NCI-H2171 treated with DMSO at 0.1 percent for 48 hours (cell line): ENCODE measurements around the gene ADAM12.
A peak's percentile ranks its signal among the peaks of the same experiment; 100 is the strongest.

ENCODE experiments used
- DNase-seq: peaks from one replicate; lab custom pipeline; 2025; lab: John Stamatoyannopoulos, UW

Gene ADAM12

DNA sequence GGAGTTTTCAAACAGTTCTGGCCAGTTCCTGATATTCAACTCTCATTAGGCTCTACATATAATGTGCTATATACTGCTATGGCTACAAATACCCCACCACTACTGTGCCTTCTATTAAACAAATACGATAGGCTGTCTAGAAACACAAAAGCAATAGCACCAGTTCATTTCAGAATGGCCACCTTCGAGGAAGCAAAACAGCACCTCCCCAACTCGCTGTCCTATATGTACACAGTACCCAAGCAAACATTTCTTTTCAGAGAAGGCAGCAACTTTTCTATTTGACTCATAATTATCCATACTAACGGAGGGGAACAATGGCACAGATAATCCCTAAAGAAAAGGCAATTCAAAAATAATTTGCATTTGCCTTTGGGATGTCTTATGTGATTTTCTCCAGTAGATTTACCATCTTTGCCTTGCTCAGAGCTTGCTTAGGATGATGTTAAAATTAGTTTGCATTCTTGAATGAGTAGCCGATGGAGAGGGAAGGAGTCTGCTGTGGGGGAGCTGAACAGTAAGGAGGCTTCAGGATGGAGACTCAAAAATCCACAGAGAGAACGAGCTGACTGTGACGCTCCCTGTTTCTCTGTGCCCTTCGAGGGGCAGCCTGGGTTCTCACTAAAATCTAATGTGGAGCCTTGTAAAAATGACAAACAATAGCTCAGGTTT lies 273.3 kb downstream of the ADAM12 start:
- no peak for DNase-seq

DNA sequence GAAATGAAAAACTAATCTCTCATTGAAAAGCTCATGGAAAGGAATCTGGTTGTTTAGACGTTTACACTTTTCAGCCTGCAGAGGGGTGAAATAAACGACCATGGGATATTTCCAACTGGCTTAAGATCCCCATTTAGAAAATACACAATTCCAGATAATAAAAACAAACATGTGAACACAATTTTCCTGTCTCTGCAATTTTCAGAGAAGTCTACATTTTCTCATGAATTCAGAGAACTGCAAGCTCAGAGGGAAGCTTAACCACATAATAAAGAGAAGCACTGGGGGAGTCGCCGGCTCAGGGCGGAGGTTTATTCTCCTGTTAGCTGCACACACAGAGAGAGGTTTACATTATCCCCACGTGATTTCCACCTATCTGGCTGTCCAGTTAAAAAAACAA lies 276.8 kb downstream of the ADAM12 start:
- DNase-seq: no peak

DNA sequence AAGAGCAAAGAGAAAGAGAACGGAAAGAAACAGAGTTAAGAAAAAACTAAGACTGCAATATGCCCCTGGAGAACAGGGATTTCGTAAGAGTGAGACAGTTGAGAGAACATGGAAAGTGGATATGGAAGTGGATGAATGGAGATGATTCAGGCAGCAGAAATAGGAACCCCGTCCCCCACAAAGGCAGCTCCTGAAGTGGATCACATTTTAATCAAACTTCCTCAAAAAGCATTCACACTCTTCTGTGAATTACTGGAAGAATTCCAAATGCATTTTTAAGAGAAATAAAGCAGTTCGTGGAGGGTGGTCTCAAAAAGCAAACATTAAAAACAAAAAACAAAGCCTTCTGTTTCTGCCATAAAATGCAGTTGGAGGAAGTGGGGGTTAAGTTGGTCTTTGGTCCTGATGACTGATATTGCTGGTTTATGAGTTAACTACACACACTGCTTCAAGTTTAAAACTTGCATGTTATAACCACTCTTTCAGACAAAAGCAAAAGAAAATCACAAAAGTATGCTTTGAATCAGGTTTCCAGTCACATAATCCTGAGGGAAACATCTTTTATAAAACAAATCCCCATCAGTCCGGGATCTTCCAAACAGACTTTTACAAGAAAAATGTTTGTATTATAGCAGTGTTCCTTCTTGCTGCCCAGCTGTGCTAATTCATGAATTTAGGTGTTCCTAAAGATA lies 277.6 kb downstream of the ADAM12 start:
- DNase-seq: no peak

DNA sequence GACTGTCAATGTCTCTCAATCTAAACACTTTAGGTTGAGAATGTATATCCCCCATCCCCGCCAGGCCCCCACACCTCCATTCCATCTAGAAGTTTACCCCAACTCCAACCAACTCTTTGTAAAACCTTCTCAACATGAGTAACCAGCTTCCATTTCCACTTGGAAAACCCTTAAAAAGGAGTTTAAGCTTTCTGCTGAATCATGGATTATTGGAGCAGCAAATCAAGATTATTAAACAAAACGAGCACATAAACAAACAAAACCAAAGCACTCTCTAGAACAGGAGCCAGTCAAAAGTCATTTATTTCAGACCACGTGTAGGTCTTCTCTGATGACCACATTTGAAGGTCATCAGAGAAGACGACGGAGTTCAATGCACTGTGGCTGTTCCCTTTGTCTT lies 278.4 kb downstream of the ADAM12 start:
- no peak for DNase-seq

DNA sequence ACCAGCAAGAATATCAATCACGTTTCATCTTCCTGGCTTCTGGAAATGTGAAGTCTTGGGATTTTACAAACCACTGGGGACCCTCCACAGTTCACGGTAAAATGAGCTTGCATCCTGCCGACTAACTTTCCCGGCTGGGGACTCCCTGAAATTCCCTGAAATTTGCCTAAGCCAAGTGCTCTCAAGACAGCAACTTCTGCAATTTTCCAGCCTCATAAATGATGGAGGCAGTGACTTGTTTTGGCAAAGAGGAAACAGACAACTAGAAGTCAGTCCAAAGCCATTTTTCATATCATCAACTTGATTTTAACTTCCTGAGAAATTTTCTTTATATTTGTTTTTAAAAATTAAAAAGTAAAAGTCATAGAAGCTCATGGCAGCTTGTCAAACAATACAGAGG lies 279.6 kb downstream of the ADAM12 start:
- DNase-seq: no peak

DNA sequence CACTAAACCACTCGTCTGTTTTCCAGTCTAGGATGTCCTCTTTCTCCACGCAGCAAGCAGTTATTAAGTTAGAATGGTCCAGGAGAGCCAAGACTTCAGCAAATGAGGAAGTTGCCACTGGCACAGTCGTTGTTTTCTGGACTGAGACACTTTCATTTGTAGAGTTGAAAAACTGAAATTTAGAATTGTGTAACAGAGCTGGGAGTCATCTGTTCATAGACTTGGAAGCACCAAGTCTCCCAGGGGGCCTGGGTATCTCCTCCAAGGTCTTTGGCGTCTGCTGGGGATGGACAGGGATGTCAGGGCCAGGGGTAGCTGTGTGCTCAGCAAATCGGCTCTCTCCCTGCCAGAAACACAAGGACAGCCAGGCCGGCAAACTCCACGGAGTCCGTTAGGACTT lies 283.5 kb downstream of the ADAM12 start:
- no peak for DNase-seq

DNA sequence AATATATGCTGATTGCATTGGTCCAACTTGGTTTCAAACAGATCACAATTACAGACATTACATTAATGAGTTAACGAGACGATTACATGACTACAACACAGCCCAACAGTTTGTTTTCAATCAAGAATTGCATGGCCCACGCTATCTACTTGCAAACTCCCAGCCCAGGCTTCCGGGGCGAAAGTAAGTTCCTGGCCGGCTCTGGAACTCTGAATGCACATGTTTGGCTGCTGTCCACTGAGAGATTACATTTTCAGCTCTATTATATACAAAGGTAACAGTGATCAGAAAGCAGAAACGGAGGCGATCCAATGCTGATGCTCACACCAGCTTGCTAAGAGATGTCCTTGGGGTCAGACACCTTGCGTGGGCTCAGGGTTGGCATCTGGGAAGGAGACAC lies 285.6 kb downstream of the ADAM12 start:
- no peak for DNase-seq

DNA sequence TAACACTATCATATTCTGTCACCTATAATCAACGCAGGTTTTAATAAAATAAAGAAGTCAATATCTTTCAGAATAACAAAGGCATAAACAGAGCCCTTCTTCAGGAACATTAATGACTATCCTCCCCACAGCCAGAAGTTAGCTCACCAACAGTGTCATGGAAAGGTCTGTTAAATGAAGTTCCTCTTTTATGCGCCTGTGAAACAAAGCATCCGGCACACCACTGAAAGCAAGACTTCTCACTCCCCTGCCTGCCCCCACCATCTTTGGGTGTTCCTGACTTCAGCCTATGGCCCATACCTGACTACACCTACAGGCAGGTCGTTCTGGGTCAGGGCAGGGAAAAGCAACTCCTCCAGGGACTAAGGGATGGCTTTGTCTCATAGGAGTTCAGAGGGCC lies 286.5 kb downstream of the ADAM12 start:
- no peak for DNase-seq

DNA sequence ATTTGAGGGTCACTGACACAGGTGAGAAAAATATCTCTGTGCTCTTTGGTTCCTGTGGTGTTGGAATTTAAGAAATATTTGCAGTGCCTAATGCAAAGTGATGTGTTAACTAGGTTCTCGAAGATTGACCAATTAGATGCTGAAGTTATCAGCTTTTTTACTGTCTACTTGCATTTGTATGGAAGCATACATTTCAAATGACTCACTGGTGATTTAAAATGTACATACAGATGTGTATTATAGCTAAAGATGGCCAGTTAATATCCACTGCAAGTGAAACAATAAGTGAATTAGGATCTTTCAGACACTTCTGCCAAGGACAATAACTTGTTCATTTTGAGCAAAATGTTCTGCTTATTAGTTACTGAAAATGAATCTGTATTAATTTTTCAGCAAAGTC lies 287.0 kb downstream of the ADAM12 start:
- no peak for DNase-seq

DNA sequence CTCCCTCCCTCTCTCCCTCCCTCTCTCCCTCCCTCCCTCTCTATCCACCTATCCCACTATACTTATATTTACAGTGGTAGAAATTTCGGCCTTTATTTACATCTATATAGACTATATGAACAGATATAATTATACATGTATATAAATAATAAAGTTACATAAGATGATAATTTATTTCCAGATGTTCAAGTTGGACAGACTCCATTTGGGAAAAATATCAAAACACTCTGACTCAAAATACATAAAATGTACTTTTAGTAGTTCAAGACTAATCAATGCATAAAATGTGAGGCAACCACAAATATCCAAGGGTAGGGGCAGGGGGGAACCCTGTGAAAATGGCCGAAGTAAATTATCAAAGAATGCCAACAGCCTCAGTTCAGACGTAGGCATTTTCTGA lies 288.9 kb downstream of the ADAM12 start:
- no peak for DNase-seq

DNA sequence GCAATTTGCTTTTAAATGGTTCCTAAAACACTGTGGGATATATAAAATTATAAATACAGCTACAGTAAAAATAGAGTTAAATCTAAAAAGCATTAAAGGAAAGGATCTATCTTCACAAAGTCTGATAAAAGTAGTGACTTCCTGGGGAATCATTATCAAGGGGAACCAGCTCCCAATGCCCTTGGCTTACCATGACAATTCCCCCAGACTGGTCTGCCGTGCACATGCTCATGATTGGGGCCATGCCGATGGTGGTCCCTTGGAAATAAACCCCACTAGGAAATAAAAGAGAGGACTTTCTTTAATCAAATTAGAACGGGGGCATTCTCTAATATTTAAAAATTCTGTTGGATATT lies 290.1 kb downstream of the ADAM12 start:
- no peak for DNase-seq

DNA sequence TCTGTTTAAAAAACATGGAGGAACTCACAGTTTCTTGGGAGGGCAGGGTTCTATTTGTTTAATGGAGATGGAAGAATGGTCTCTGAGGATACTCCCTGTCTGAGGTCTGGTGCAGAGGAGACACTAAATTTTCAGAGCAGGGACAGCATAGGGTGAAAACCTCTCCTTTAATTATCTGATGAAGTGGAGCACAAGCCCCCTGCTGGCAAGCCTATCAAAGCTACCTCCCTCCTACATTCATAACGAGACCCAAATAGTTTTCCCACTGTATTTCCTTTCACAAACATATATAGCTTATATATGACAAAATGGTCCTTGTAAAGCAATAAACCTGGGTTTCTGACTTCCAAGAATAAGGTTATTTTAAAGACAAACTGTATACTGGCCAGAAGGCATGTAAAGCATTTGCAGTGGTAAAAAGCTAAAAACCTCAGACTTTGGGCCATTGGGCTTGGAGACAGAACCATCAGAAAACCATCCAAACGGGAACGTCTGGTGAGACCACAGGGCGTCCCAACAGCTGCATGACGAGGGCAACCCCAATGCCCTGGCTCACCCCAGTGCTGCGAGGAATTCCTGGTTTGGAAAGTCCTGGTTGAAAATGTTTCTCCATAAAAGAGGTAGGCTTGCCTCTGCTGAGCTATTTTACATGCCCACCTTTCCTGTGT lies 290.6 kb downstream of the ADAM12 start:
- no peak for DNase-seq

DNA sequence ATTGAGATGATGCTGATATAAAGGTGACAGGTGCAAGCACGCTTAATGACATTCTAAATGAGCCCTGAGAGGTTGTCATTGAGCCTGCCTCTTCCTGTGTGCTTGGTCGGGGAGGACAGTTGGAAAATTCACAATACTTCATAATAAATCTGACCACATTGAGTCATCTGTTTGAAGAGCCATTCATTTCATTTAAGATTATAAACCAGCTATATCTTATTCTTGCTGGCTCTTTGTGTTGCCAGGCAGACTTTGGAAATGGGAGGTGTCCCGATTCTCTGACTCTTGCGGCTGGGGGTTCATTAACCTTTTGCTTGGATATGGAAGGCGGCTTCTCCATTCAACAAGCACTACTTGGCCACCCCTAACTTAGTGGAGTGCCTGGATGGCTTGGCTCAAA lies 293.7 kb downstream of the ADAM12 start:
- peak; percentile 10 for DNase-seq

DNA sequence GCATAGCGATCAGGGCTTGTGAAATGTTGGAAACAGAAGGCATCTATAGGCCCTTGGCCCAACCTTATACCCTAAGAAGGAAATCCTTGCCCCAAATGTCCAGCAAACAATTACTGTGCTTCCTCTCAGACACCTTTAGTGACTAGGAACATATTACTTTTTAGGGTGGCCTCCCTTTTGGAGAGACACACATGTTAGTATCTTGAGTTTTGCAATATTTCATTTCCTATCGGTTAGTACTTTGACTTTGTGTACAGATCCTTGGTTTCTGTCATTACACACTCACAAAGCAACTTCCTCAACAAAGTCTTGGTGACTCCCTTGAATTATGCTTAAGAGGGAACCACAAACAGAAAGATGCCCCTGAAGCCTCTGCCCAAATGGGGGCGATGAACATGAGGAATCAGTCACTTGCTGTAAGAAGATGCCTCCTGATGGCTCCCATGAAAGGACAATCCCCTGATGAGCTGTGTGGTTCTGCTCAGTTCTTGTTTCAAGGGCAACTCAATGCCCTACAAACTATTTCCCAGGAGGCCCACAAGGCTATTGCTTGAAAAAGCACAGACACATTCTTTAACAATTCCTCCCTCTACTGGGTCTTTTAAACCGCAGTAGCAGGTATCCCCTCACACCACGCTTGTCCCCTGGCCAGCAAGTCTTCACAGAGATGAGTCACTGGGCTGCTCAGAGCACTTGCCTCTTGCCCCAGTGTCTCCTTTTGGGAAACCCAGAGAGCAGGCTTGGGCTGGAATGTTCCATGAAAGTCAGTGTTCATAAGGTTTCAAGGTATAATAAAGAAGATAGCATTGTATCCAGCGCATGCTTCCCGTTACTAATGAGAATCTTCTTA lies 295.7 kb downstream of the ADAM12 start:
- no peak for DNase-seq

DNA sequence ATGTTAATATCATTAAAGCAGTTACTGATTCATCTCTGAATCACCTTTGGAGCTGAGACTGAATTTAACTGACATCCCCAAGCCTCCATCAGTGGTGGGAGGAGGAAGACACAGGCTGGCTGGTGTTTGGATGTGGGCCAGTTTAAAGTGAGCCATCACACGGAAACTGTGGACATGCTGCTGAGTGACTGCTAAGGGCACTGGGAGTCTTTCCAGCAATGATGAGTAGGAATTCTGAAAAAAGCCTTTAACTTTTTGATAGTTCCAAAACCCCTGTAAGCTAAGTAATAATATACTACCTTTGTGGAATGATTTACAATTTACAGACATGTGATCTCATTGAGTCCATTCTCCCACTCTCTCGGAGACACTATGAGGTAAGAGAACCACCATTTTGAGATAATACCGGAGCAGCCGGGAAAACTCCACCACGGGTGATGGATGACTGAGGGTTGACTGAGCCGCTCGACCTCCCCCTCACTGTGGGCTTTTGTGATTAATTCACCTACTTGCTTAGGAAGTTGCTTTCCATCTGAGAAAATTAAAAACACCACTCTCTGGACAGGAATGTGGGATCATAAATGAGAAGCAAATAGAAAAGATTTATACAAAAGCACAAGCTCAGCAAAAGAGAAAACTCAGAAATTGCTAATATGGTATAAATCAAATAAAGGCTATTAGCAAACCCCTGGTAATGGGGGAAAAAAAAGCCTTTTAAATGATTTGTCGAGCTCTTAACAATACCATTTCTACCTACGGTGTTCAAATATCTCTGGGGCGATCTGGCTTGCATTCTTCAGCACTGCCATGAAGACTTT lies 297.2 kb downstream of the ADAM12 start:
- DNase-seq: no peak

DNA sequence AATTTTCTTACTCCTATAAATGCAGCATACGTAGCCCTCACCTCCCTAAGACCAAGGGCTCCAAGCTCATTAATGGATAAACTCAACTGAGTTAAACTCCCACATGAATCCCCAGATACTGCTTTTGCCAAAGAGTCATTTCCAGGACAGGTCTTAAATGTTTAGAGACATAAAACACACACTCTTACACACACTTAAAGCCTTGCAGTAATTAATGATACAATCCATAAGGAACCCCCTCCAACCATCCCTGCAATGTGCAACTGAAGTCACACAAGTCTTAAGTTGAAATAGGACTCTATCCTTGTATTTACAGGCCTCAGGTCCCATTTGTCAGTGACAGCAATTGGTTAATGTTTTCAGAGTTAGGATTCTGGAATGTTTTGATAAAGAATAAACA lies 297.8 kb downstream of the ADAM12 start:
- DNase-seq: no peak

DNA sequence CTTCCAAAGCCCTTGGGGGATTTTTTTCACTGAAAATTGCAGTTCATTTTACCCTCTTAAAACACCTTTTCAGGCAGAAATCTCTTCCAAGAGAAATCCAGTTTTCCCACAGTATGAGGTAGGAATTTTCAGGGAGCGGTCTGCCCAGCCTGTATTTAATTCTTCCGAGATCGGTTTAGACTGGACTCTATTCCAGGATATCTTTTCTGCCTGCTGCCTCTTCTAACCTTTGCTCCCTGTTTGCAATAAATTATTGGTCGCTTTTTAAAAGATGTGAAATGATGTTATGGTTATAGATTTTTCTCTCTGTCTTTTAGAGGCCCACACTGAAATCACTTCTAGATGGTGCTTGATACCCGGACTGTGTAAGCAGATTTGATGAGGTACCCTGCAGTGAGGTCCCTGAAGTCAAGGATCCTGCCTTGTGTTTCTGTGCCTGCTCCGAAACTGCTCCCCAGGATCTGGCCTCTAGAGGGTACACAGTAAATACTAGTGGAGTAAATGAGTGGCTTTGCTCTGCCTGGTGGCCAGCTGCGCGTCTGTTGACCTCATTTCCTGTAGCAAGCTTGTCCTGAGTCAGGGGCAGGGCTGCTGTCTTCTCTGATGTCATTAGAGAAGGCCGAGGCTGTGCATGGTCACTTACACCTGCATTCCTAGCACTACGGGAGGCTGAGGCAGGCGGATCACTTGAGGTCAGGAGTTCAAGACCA lies 300.3 kb downstream of the ADAM12 start:
- no peak for DNase-seq

DNA sequence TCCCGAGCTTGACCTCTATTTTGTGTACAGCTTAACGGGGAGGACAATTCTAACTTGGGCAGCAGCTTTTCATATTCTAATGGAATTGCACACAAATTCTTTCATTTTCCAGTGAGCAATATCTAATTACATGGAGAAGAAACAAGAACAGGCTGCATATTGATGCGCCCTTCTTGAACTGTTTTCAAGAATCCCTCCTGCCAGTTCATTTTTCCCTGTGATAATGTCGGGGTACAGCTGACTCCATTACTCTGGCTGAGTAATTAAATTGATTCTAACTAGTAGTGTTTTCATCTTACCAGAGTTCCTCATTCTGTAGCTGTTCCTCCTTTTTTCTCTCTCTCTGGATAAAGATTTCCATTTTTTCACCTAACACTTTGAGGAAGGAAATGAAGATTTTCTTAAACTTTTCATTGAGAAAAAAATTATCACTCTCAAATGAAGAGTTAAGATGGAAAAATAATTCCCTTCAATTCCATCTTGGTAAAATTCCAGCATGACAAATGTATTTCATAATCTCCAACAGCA lies 301.1 kb downstream of the ADAM12 start:
- DNase-seq: no peak

DNA sequence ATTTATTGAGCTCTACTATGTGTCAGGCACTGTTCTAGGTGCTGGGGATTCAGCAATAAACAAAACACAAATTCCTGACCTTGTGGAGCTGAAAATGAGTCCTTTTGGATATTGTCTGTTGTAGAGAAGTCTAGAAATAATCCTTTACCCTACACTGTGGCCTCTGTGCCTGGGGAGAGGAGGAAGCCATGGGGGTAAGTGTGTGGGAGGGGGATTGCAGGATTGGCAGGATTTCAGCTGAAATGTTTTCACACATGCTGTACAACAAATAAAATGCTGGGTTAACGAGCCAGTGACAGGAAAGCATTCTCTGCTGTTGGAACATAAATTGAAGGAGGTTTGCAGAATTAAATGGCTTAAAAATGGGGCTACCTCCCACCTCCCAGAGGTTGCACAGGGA lies 302.5 kb downstream of the ADAM12 start:
- DNase-seq: no peak

DNA sequence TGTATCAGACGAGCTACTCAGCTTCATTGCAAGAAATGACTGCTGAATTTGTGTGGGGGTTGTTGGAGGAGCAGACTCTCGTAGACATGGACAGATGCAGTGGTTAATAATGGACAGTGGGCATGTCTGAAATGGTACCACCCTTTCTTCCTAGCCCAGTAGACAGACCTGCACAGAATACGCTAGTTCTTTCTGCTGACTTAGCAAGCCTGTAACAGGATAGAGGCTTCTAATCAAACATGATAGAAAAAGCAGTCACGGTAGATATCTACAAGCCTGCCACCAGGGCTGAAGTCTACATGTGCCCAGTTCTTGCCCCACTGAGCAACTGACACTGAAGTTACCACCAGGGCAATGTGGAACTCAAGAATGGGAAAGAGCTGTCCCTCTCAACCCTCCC lies 303.9 kb downstream of the ADAM12 start:
- no peak for DNase-seq

DNA sequence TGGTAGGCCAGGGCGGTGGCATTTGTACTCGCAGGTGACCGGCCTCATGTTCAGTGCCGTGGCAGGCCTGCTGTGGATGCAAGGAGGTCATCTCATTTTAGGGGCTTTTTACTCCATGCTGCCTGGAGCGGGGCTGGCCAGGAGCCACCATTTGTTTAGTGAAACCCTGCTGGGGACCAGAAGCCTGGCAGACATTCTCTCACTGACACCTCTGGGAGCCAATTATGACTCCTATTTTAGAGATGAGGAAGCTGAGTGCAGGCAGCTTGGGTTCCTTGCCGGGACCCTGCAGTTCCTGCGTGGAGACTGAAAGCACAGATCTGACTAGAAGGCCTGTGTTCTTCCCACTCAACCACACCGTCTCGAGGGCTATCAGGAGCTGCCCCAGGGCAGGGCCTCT lies 305.3 kb downstream of the ADAM12 start:
- DNase-seq: no peak
